Gastrocnemius medialis (tissue), 4 donors: ENCODE data around the gene SLC17A9. TPM values are rescaled to one million over a fixed set of nuclear protein-coding genes. Genes with fewer than 3 reads are reported as not detected.

Experiments used
- ATAC-seq, 2 donors: fragments of 150-250 bp; one replicate each; pipeline ENCODE4 v1.9.1; 2016
- DNase-seq, 2 donors: peaks; one replicate each; pipeline ENCODE4 v3.0.0-alpha.2; 2019
- H3K27ac ChIP-seq, 4 donors: fragments of 200-600 bp; sonication (generic); 1 replicate in 1 of 4; 2 replicates in 3 of 4; pipeline ENCODE4 v1.5.1; 2016 to 2018; ENCODE audit warnings: mild to moderate bottlenecking in 2 of 4, moderate library complexity in 1 of 4
- H3K27me3 ChIP-seq, 3 donors: fragments of 200-600 bp; sonication (generic) in 2 of 3; 1 replicate in 1 of 3; 2 replicates in 2 of 3; pipeline versions ENCODE4 v1.5.1 to v1.6.0; 2016 to 2019; ENCODE audit warnings: mild to moderate bottlenecking in 1 of 3, moderate library complexity in 1 of 3
- H3K36me3 ChIP-seq, 2 donors: fragments of 200-600 bp; sonication (generic) in 1 of 2; one replicate each; pipeline ENCODE4 v1.5.1; 2017 to 2018
- H3K4me1 ChIP-seq, 2 donors: fragments of 200-600 bp; sonication (generic) in 1 of 2; one replicate each; pipeline ENCODE4 v1.5.1; 2016 to 2017; ENCODE audit warnings: mild to moderate bottlenecking in 2 of 2
- H3K4me3 ChIP-seq, 4 donors: fragments of 200-600 bp; sonication (generic) in 3 of 4; 1 replicate in 1 of 4; 2 replicates in 3 of 4; pipeline ENCODE4 v1.5.1; 2016 to 2019; ENCODE audit warnings: mild to moderate bottlenecking in 2 of 4
- H3K9me3 ChIP-seq, 3 donors: fragments of 200-600 bp; sonication (generic) in 2 of 3; 1 replicate in 1 of 3; 2 replicates in 2 of 3; pipeline ENCODE4 v1.5.1; 2016 to 2019
- POLR2A ChIP-seq, 2 donors: fragments of 450-650 bp; IDR thresholded peaks; one replicate each; pipeline ENCODE4 v1.6.1; 2017; ENCODE audit warnings: antibody characterized with exemption in 2 of 2, mild to moderate bottlenecking in 2 of 2, moderate library complexity in 2 of 2
- in situ Hi-C, 4 donors: fragments of 200-750 bp; cut with MboI; loops; one replicate each; pipeline versions ENCODE4 v1.15.0 to v1.8.0; 2017; ENCODE audit warnings: low sequenced_read_pairs in 4 of 4
- intact Hi-C: fragments of 100-400 bp; cut with DNase I; formaldehyde crosslinking; loops from one replicate; pipeline ENCODE4 v1.15.1; 2023; ENCODE audit warnings: low total_unique reads
- total RNA-seq, 4 donors: library from RNA; depleted of rRNA; stranded (reverse); fragments of >200 nt; gene quantifications; one replicate each; pipeline versions ENCODE4 v1.1.0 to v1.2.3, GENCODE V29; 2016
- TF ChIP-seq, protein P1 (sequence below), 5 experiments: fragments of 450-650 bp in 3 of 5; fragments of 200-600 bp in 2 of 5; sonication (generic) in 2 of 5; IDR thresholded peaks in 4 of 5; conservative IDR thresholded peaks in 1 of 5; 1 replicate in 4 of 5; 2 replicates in 1 of 5; pipeline ENCODE4 v1.5.1; 2016 to 2019; ENCODE audit warnings: antibody characterized with exemption in 5 of 5, mild to moderate bottlenecking in 3 of 5, moderate library complexity in 3 of 5

Gene SLC17A9
- total RNA-seq, 4 donors from 2014 or later = 0.55 to 2.4 (median 1.2) TPM

DNA sequence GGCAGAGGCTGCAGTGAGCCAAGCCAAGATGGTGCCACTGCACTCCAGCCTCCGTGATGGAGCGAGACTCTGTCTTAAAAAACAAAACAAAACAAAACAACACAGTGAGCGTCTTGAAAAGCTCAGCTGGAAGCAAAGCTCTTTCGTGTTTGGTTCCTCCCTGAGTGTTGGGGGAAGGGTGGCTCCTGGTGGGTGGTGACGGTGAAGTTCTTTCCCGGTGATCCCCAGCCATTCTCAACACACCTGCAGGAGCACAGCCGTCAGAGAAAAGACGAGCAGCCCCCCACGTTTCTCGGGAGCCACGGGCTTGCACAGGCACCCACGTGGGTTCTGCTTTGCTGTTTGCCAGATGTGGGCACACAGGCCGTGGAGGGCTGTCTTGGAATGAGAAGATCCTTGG lies 51.0 kb downstream of the SLC17A9 start:
- in situ Hi-C loops = loop anchor here in 1 of 4 donors (25.0 kb wide), 1 partner anchor 116 kb away; no protein-coding TSS in a partner anchor
- Histone ChIP-seq H3K27ac (no peak overlapping the region), H3K36me3 (no peaks in the 10 kb centered on the region), H3K27me3 (peaks cover 66 to 79% (median 75%) of the 10 kb centered on the region in 3 donors), H3K9me3 (no peaks in the 10 kb centered on the region), H3K4me1 (peaks cover 0 to under 1% of the 10 kb centered on the region in 2 donors), H3K4me3 (no peak overlapping the region)
- intact Hi-C loops = no loop called here
- no peak for ATAC-seq
- TF ChIP-seq, protein P1, sequence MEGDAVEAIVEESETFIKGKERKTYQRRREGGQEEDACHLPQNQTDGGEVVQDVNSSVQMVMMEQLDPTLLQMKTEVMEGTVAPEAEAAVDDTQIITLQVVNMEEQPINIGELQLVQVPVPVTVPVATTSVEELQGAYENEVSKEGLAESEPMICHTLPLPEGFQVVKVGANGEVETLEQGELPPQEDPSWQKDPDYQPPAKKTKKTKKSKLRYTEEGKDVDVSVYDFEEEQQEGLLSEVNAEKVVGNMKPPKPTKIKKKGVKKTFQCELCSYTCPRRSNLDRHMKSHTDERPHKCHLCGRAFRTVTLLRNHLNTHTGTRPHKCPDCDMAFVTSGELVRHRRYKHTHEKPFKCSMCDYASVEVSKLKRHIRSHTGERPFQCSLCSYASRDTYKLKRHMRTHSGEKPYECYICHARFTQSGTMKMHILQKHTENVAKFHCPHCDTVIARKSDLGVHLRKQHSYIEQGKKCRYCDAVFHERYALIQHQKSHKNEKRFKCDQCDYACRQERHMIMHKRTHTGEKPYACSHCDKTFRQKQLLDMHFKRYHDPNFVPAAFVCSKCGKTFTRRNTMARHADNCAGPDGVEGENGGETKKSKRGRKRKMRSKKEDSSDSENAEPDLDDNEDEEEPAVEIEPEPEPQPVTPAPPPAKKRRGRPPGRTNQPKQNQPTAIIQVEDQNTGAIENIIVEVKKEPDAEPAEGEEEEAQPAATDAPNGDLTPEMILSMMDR (IDR thresholded peaks at IDR 0.05 in 4 of 5, conservative IDR thresholded peaks at IDR 0.05 in 1 of 5) = no peak
- DNase-seq = no peak

GRCh38 chr20:63004607-63005364 lies 52.3 kb downstream of the SLC17A9 start:
- intact Hi-C loops = no loop called here

GRCh38 chr20:63005365-63005861 lies 52.9 kb downstream of the SLC17A9 start:
- TF ChIP-seq, protein P1 (IDR thresholded peaks at IDR 0.05 in 4 of 5, conservative IDR thresholded peaks at IDR 0.05 in 1 of 5) = no peak
- TF ChIP-seq POLR2A (IDR thresholded peaks at IDR 0.05) = no peak
- DNase-seq (no peak), ATAC-seq (no peak)
- peaks cover 5 to 7% of the 10 kb centered on the region in 2 donors for H3K4me1 ChIP-seq
- no peak overlapping the region for H3K27ac ChIP-seq
- no peaks in the 10 kb centered on the region for H3K36me3 ChIP-seq
- intact Hi-C loops = no loop called here
- in situ Hi-C loops = loop anchor here in 1 of 4 donors (25.0 kb wide), 1 partner anchor 118 kb away; no protein-coding TSS in a partner anchor
- H3K4me3 ChIP-seq = no peak overlapping the region
- peaks cover 84 to 87% (median 86%) of the 10 kb centered on the region in 3 donors for H3K27me3 ChIP-seq
- no peaks in the 10 kb centered on the region for H3K9me3 ChIP-seq

More at GRCh38 chr20:63004607-63005364, 52.3 kb downstream of the SLC17A9 start:
- Histone ChIP-seq H3K9me3 (no peaks in the 10 kb centered on the region), H3K4me3 (no peak overlapping the region), H3K27ac (no peak overlapping the region), H3K36me3 (no peaks in the 10 kb centered on the region), H3K4me1 (peaks cover 5 to 7% of the 10 kb centered on the region in 2 donors), H3K27me3 (peaks cover 78 to 86% (median 84%) of the 10 kb centered on the region in 3 donors)
- TF ChIP-seq, protein P1 (IDR thresholded peaks at IDR 0.05 in 4 of 5, conservative IDR thresholded peaks at IDR 0.05 in 1 of 5) = no peak
- no peak for TF ChIP-seq POLR2A (IDR thresholded peaks at IDR 0.05)
- in situ Hi-C loops = loop anchor here in 1 of 4 donors (25.0 kb wide), 1 partner anchor 117 kb away; no protein-coding TSS in a partner anchor
- ATAC-seq (no peak), DNase-seq (no peak)

- Histone ChIP-seq H3K9me3 (no peaks in the 10 kb centered on the region), H3K27me3 (peaks cover 83 to 92% (median 87%) of the 10 kb centered on the region in 3 donors), H3K4me3 (no peak overlapping the region), H3K27ac (no peak overlapping the region), H3K4me1 (peaks cover 5 to 7% of the 10 kb centered on the region in 2 donors), H3K36me3 (no peaks in the 10 kb centered on the region)
- no peak for TF ChIP-seq POLR2A (IDR thresholded peaks at IDR 0.05)
- TF ChIP-seq, protein P1 (IDR thresholded peaks at IDR 0.05 in 4 of 5, conservative IDR thresholded peaks at IDR 0.05 in 1 of 5) = no peak
- no peak for DNase-seq
- no peak for ATAC-seq
- intact Hi-C loops = no loop called here
- in situ Hi-C loops = loop anchor here in 1 of 4 donors (25.0 kb wide), 1 partner anchor 119 kb away; no protein-coding TSS in a partner anchor
These were observed 53.5 kb downstream of the SLC17A9 start for GRCh38 chr20:63005862-63006539.
